Neutrophil (primary cell): ENCODE data around the gene ZNF433.

Experiments
- H3K27ac ChIP-seq: fragments of 200-600 bp; sonication (generic); 2 replicates; pipeline ENCODE4 v1.5.1; 2016; ENCODE audit warnings: mild to moderate bottlenecking, moderate library complexity
- H3K27me3 ChIP-seq: fragments of 200-600 bp; sonication (generic); 2 replicates; pipeline ENCODE4 v1.6.0; 2016; ENCODE audit warnings: mild to moderate bottlenecking
- H3K36me3 ChIP-seq: fragments of 200-600 bp; sonication (generic); 2 replicates; pipeline ENCODE4 v1.5.1; 2017
- H3K4me1 ChIP-seq, 2 experiments: fragments of 200-600 bp in 1 of 2; sonication (generic) in 1 of 2; 1 replicate in 1 of 2; 2 replicates in 1 of 2; pipeline versions ENCODE4 v1.5.1 to v1.6.1; 2013 to 2016; ENCODE audit warnings: low read depth in 1 of 2, low read length in 1 of 2, mild to moderate bottlenecking in 1 of 2, moderate library complexity in 1 of 2; ENCODE audit not compliant: control insufficient read depth in 1 of 2, insufficient read depth in 1 of 2
- H3K4me3 ChIP-seq, 2 experiments: fragments of 200-600 bp in 1 of 2; sonication (generic) in 1 of 2; 1 replicate in 1 of 2; 2 replicates in 1 of 2; pipeline ENCODE4 v1.5.1; 2013 to 2016; ENCODE audit warnings: low read depth in 1 of 2, low read length in 1 of 2, mild to moderate bottlenecking in 1 of 2, moderate library complexity in 1 of 2
- H3K9me3 ChIP-seq: fragments of 200-600 bp; sonication (generic); 2 replicates; pipeline ENCODE4 v1.5.1; 2016
- TF ChIP-seq, protein P1 (sequence below): fragments of 200-600 bp; sonication (generic); IDR thresholded peaks from 2 replicates; pipeline ENCODE4 v1.5.1; 2016; ENCODE audit warnings: antibody characterized with exemption

ZNF433 gene

DNA sequence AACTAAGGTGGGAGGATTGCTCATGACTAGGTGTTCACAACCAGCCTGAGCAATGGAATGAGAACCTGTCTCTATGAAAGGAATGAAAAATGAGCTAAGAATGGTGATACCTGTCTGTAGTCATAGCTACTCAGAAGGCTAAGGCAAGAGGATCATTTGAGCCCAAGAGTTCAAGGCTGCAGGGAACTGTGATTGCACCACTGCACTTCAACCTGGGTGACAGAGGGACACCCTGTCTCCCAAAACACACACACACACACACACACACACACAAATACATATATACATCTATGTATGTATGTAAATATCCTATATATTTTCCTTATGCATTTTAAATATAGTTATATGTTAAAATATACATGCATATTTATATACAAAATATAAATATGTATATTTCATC, 7.4 kb upstream of the ZNF433 start:
- Histone ChIP-seq H3K9me3 (peaks cover 35% of the 10 kb centered on the region), H3K4me3 (no peak overlapping the region), H3K27ac (no peak overlapping the region), H3K36me3 (no peaks in the 10 kb centered on the region), H3K27me3 (no peaks in the 10 kb centered on the region), H3K4me1 (no peaks in the 10 kb centered on the region)
- TF ChIP-seq, protein P1, sequence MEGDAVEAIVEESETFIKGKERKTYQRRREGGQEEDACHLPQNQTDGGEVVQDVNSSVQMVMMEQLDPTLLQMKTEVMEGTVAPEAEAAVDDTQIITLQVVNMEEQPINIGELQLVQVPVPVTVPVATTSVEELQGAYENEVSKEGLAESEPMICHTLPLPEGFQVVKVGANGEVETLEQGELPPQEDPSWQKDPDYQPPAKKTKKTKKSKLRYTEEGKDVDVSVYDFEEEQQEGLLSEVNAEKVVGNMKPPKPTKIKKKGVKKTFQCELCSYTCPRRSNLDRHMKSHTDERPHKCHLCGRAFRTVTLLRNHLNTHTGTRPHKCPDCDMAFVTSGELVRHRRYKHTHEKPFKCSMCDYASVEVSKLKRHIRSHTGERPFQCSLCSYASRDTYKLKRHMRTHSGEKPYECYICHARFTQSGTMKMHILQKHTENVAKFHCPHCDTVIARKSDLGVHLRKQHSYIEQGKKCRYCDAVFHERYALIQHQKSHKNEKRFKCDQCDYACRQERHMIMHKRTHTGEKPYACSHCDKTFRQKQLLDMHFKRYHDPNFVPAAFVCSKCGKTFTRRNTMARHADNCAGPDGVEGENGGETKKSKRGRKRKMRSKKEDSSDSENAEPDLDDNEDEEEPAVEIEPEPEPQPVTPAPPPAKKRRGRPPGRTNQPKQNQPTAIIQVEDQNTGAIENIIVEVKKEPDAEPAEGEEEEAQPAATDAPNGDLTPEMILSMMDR = no peak

DNA sequence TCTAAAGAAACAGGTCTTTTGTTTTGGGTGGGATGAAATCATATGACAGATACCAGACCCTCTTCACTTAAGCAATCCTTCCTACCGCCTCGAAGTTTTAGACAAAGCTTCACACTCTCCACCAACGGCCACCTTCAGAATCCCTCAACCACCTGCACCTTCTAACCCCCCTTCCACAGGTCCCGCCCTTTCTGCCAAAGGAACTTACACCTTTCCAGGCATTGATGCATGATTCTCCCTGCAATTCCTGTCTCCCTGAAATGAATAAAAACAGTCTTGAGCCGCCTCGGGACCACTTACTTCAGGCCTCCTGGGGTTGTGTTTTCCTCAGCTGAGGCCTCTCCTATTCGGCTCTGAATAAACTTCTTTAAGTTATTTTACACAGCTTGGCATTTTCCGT, 859 bp downstream of the ZNF433 start:
- TF ChIP-seq, protein P1 = no peak
- peaks cover 10 to 16% of the 10 kb centered on the region in 2 experiments for H3K4me1 ChIP-seq
- no peaks in the 10 kb centered on the region for H3K36me3 ChIP-seq
- H3K9me3 ChIP-seq = no peaks in the 10 kb centered on the region
- peaks cover 14% of the 10 kb centered on the region for H3K27me3 ChIP-seq
- H3K27ac ChIP-seq = no peak overlapping the region
- peak overlapping the region in 1 of 2 experiments; percentile 75 for H3K4me3 ChIP-seq

- H3K36me3 ChIP-seq = no peaks in the 10 kb centered on the region
- H3K27me3 ChIP-seq = peaks cover 14% of the 10 kb centered on the region
- H3K27ac ChIP-seq = no peak overlapping the region
- TF ChIP-seq, protein P1 = no peak
- H3K4me1 ChIP-seq = peaks cover 10 to 16% of the 10 kb centered on the region in 2 experiments
- no peak overlapping the region for H3K4me3 ChIP-seq
- no peaks in the 10 kb centered on the region for H3K9me3 ChIP-seq
These were observed 1.3 kb downstream of the ZNF433 start for GRCh38 chr19:12034198-12034597.

GRCh38 chr19:12015753-12016116, 19.7 kb downstream of the ZNF433 start:
- peaks cover 58% of the 10 kb centered on the region for H3K9me3 ChIP-seq
- TF ChIP-seq, protein P1 = no peak
- H3K27me3 ChIP-seq = no peaks in the 10 kb centered on the region
- H3K36me3 ChIP-seq = peaks cover 10% of the 10 kb centered on the region
- H3K4me1 ChIP-seq = no peaks in the 10 kb centered on the region
- H3K27ac ChIP-seq = no peak overlapping the region
- H3K4me3 ChIP-seq = no peak overlapping the region

- no peak overlapping the region for H3K4me3 ChIP-seq
- peaks cover 58% of the 10 kb centered on the region for H3K9me3 ChIP-seq
- no peaks in the 10 kb centered on the region for H3K4me1 ChIP-seq
- H3K27ac ChIP-seq = no peak overlapping the region
- TF ChIP-seq, protein P1 = no peak
- no peaks in the 10 kb centered on the region for H3K27me3 ChIP-seq
- H3K36me3 ChIP-seq = peaks cover 10% of the 10 kb centered on the region
These were observed 20.3 kb downstream of the ZNF433 start for GRCh38 chr19:12015015-12015752.
